Kidney epithelial cell (primary cell): ENCODE results near the gene CDK12. TPM values are rescaled to one million over a fixed set of nuclear protein-coding genes. Genes with fewer than 3 reads are reported as not detected.

ENCODE experiments used
- DNase-seq: peaks from one replicate; pipeline ENCODE4 v3.0.0-alpha.2; 2010; ENCODE audit warnings: low read depth
- H3K27me3 ChIP-seq: 2 replicates; pipeline ENCODE4 v1.6.0; 2011; ENCODE audit warnings: low read length; ENCODE audit not compliant: control insufficient read depth, insufficient read depth
- H3K36me3 ChIP-seq: 2 replicates; pipeline ENCODE4 v1.5.1; 2011; ENCODE audit warnings: low read length; ENCODE audit not compliant: control insufficient read depth, insufficient read depth
- H3K4me3 ChIP-seq: 2 replicates; pipeline ENCODE4 v1.5.1; 2011; ENCODE audit warnings: low read depth, mild to moderate bottlenecking, control low read depth, low read length
- total RNA-seq: library from RNA; depleted of rRNA; stranded (reverse); fragments of >200 nt; gene quantifications from 2 replicates; pipeline ENCODE4 v1.2.3, GENCODE V29; 2015
- TF ChIP-seq, protein P1 (sequence below): IDR thresholded peaks from 2 replicates; pipeline ENCODE4 v1.5.1; 2011; ENCODE audit warnings: mild to moderate bottlenecking, moderate library complexity, low read length, control low read depth, inconsistent platforms; ENCODE audit not compliant: insufficient read depth, poor library complexity, severe bottlenecking

CDK12 gene
- total RNA-seq, 1 donor from 2014 or later, result 34.2 TPM

DNA sequence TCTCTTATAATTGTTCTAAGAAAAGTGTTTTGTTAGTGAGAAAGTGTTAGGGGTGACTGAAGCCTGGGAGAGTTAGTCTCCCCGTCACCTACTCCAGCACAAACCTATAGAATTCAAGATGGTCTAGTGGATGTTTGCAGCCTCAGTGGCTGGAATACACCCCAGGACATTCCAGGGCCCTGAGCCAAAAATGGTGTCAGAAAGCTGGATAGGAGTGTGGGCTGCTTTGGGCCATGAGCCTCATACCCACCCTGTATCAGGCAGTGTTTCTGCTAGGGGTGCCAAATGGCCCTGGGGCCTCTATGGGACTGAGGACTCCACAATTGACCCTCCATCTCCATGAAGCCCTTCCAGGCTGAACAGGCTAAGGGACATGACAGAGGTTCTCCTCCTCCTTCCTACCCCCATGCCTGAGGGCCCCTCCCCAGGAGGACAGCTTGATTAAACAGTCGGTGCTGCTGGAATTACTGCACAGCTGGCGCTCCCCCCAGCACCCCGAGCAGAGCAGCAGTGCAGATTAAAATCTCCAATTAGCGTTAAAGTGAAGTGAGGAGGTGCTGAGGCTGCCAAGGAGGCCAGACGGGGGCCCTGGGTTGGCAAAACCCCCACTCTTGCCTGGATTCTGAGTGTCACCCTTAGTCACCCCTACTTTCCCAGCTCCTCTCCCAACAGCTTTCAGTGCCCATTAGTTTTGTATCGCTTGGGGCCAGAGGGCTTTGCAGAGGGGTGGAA is 87.4 kb downstream of the CDK12 start:
- H3K27me3 ChIP-seq, result no peaks in the 10 kb centered on the region
- H3K36me3 ChIP-seq, result no peaks in the 10 kb centered on the region
- TF ChIP-seq, protein P1, sequence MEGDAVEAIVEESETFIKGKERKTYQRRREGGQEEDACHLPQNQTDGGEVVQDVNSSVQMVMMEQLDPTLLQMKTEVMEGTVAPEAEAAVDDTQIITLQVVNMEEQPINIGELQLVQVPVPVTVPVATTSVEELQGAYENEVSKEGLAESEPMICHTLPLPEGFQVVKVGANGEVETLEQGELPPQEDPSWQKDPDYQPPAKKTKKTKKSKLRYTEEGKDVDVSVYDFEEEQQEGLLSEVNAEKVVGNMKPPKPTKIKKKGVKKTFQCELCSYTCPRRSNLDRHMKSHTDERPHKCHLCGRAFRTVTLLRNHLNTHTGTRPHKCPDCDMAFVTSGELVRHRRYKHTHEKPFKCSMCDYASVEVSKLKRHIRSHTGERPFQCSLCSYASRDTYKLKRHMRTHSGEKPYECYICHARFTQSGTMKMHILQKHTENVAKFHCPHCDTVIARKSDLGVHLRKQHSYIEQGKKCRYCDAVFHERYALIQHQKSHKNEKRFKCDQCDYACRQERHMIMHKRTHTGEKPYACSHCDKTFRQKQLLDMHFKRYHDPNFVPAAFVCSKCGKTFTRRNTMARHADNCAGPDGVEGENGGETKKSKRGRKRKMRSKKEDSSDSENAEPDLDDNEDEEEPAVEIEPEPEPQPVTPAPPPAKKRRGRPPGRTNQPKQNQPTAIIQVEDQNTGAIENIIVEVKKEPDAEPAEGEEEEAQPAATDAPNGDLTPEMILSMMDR, result no peak
- H3K4me3 ChIP-seq, result no peak overlapping the region
- no peak for DNase-seq

DNA sequence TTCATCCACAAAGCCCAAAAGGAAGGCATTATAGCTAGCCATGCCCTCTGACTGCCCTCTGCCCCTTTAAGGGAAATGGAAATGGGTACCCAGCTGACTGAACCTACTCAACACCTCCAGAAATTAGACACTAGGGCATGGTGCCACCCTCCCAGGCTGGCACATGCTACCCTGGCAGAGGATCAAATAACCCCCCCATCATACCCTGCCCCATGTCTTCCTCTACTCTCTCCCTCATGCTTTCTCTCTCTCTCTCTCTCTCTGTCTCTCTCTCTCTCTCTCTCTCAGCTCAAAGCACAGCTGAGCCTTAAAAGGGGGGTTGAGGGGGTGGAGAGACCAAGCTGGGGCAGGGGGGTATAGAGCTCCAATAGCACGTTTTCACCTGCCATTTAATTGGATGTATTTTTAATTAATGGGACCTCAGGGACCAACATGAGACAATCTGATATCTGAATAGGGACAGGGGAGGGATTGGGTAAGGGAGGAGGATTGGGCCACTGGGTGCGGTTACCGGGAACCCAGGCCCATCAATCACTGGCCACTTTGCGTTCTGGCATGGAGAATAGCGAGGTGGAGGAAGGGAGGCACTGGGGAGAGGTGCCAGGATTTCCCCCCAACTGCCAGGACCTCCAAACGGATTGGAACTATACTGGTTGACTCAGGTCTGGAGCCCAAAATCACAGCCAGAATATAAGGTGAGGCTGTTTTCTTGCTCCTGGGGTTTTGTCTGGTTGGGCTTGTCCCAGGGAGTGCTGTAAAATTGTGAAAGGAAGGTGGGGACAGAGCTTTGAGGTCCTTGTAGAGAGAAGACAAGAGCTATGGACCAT is 88.7 kb downstream of the CDK12 start:
- H3K36me3 ChIP-seq, result no peaks in the 10 kb centered on the region
- TF ChIP-seq, protein P1, result no peak
- no peaks in the 10 kb centered on the region for H3K27me3 ChIP-seq
- no peak overlapping the region for H3K4me3 ChIP-seq
- DNase-seq, result no peak

DNA sequence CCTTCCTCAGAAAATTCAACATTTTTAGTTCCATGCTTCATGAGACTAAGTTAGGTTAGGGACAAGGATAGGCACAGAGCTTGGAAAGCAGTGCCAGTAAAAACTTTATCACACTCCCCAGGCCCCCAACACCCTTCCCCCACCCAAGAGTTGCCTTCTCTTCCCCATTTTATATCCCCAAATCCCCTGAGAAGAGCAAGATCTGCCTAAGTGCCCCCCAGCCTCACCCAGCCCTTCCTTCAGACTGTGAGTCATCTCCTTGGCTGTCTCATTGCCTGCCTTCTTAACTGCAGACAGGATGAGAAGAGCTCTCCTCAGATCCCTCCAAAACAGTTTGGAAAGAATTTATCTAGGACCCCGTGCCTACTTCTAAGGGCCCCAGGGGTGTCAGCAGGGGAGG is 90.6 kb downstream of the CDK12 start:
- no peaks in the 10 kb centered on the region for H3K27me3 ChIP-seq
- TF ChIP-seq, protein P1, result no peak
- no peaks in the 10 kb centered on the region for H3K36me3 ChIP-seq
- DNase-seq, result no peak
- H3K4me3 ChIP-seq, result no peak overlapping the region

DNA sequence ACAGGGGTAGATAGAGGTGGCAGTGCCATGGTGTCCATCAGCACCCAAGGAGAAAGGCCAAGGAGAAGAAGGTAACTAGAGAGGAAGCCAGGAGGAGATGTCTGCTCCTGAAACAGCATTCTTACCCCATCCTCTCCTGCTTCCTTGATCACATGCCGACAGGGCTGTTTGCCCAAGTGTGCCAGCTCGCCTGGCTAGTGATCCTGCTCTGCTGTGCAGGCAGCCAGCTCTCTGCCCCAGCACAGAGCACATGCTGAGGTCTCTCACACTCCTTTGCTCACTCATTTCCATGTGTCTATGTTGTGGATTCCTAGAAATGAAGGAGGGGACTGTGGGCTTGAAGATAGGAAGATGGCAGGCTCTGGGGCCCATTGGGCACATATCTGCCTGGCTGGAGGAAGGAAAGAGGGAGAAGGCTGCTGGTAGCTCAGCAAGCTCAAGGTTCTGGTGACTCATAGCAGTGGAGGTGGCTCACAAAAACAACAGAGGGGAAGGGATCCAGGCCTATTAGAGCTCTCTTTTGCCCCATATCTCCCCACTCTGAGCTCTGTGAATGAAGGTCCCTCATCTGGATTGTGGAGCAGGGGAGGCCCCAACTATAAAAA is 92.2 kb downstream of the CDK12 start:
- no peaks in the 10 kb centered on the region for H3K36me3 ChIP-seq
- H3K4me3 ChIP-seq, result no peak overlapping the region
- TF ChIP-seq, protein P1, result no peak
- no peaks in the 10 kb centered on the region for H3K27me3 ChIP-seq
- DNase-seq, result no peak

DNA sequence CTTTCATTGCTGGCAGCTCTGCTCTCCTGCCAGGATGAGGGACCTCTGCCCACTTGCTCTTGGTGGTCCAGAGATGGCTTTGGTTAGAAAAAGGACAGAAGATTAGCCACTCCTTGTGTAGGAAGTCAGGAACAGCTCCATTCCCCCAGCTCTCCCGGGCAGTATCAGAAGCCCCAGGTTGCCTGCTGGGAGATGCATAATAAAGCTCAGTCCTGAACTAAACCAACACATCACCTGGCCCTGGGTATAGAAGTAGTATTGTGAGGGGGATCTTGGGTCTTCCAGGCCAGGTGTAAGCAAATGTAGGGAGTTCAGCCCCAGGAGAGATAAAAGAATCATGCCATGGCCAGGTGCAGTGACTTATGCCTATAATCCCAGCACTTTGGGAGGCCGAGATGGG is 94.1 kb downstream of the CDK12 start:
- H3K36me3 ChIP-seq, result peaks cover 1% of the 10 kb centered on the region
- TF ChIP-seq, protein P1, result no peak
- H3K4me3 ChIP-seq, result no peak overlapping the region
- DNase-seq, result no peak
- H3K27me3 ChIP-seq, result no peaks in the 10 kb centered on the region
